Muscle of back (tissue), 11 donors: ENCODE data around the gene STK11. TPM values are rescaled to one million over a fixed set of nuclear protein-coding genes. Genes with fewer than 3 reads are reported as not detected.

Experiments used
- DNase-seq, 3 donors: peaks; one replicate each; pipeline versions ENCODE4 v3.0.0 to v3.0.0-alpha.2; 2013
- polyA plus RNA-seq, 10 donors: library from polyadenylated mRNA; unstranded; fragments of 120-200 nt; gene quantifications; one replicate each; pipeline ENCODE4 v1.2.1, GENCODE V29; 2013; ENCODE audit not compliant: insufficient read length in 10 of 10

The STK11 gene
- polyA plus RNA-seq, 10 donors: 37.8 to 53.7 (median 47.7) TPM

DNA sequence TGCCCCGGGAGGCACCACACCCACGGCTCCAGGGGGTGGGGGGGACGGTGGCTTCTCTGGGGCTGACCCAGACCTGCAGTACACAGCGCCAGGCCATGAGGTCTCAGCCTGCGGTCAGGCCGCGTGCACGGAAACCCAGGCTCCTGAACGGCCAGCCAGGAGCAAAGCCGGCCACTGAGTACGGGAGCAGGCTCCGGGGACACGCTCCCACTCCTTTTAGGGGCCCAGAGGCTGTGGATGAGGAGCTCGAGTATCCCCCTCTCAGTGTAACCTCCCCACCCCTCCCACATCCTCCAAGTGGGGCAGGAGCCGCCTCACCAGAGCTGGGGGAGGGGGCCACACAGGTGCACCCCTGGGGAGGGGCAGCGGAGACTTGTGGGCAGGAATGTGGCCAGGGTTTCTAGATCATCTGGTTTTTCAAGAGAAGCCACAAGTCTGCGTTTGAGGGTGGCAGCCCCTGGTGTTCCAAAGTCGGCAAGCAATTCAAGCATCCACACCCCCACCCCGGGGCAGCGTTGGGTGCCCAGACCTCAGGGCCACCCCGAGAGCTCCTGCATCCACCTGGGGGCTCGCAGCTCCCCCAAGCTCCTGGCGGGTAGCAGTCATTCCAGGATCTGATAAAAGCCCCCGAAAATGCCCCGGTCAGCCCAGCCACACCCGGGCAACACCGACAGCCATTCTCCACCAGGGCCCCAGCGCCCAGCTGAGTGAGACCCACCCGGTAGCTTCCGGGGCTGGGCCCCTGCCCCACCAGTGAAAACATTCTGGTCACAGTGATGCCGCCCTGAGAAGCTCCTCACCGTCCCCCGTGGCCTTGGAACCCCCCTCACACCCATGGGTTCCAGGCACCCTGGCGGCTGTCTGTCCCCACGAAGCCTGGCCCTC, 37.6 kb upstream of the STK11 start:
- no peak for DNase-seq

DNA sequence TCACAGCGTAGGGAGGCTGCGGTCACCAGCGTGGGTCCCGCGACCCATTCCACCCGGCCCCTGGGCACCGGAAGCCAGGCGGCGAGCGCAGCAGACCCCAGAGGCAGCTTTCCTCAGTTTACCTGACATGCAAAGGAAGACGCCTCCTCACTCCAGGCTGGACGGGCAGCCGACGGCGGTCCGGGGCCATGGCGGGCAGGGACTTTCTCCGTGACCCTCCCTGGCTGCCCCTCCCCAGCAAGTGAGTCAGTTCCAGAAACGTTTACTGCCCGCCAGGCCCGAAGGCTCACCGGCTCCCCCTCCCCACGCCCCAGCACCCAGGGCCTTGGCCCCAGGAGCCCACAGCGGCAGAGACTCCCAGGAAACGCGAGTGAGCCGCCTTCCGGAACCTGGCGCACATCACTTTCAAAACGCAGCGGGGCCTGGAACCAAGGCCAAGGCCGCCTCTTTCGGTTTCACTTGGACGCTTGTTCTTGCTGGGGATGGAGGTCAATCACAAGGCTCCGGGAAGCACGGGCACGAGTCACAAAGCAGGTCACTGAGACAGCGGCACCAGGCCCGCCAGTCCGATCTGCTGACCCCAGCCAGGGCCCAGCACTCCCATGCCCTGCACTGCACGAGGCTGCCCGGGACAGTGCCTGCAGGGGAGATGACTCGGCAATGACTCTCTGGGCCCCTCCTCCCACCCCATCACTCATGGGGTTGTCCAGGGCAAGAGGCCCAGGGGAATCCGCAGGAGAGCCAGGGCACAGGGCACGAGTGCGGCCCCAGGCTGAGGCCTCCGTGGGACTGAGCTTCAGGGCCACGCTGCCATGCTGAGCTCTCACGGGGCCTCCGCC, 36.8 kb upstream of the STK11 start:
- DNase-seq: no peak

- no peak for DNase-seq
Measured at GRCh38 chr19:1169411-1169791, 36.2 kb upstream of the STK11 start.

- DNase-seq: peak in 1 of 3 donors; percentile 56
Measured at GRCh38 chr19:1169921-1170885, 35.4 kb upstream of the STK11 start.

DNA sequence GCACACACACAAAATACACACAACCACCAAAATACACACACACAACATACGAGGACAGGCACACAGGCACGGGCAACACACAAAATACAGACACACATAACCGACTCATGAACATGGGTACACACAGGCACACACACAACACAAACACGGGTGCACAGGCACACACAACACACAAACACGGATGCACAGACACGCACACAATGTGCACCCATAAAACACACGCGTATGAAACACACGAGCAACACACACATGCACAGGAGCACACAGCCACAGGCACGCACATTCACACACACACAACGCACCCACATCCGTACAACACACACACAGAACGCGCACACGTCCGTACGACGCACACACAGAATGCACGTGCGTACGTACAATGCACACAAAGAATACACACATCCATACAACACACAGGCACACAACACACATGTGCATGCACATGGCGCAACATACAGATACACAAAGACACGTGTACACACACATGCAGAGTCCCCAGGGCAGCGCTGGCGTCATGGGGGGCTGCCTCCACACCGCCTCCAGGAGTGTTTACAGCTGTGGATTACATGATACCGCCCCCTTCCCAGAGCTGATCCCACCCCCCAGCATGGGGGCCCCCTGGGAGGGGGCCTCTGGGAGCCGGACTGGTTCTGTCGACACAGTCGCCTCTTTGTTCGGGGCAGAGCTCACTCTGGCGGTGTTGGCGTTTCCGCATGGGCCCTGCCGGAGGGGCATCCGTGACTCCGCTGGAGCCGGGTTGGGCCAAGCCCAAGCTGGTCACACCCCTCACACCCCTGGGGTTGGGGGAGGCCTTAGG, 34.4 kb upstream of the STK11 start:
- no peak for DNase-seq

GRCh38 chr19:1171755-1172352, 33.7 kb upstream of the STK11 start:
- DNase-seq: peak in 1 of 3 donors; percentile 37

DNA sequence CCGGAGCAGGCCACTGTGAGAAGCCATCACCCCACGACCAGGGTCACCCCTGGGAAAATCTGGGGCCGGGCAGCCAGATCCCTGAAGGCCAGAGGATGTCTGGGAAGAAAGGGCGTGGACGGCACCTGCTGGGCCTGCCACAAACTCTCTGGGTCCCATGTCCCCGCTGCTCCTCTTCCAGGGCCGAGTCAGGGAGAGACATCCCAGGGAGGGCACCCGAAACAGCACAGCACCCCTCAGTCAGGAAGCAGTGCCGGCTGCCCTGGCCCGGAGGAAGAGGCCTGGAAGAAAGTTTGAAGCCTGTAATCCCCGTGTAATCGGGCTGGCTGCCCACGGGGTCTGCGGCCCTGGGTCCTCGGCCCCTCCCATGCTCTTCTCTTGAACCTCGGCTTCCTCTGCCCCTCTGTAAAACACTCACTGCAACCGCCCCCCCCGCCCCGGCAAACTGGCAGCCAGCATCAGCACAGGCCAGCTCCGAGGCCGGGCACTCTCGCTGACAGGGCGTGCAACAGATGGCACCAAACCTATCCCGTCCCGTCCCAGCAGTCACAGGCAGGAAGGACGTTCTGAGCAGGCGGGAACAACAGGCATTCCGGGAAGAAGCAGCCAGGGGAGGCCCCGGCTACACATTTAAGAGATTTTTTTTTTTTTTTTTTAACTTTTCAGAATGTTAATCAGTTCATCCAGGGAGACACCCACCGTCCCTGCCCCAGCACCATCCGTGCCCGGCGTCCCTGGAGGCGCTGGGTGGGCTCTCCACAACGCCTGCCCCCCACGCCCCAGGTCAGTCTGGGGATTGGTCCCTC, 33.0 kb upstream of the STK11 start:
- peak; percentile 58 to 81 (median 61) for DNase-seq

DNA sequence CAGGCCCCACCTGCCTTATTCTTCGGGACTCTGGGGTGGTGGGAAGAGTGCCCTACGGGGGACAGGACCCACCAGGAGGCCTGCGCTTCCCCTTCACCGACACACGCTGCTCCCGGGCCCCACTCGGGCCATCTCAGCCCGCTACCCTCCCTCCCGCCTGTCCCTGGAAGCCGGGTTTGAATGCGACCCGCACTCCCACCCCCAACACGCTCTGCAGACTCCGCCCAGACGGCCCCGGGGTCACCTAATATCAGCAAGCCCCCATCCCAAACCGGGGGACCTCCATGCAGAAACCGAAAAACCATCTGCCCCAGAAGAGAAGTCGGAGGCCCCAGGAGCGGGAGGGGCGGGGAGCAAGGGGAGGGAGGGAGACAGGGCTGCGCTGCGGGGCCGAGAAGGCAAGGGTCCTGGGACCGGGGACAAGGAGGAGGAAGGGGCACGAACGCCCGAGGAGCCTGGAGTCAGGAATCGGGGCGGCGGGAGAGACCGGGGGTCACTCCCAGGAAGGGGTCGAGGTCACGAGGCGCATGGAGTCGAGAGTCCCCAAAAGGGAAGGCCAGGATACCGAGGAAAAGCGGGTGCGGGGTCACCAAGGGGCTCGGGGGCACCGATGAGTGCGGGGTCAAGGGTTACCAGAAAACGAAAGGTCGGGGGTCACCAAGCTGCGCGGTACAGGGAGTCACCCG, 32.3 kb upstream of the STK11 start:
- peak in 1 of 3 donors; percentile 74 for DNase-seq

DNA sequence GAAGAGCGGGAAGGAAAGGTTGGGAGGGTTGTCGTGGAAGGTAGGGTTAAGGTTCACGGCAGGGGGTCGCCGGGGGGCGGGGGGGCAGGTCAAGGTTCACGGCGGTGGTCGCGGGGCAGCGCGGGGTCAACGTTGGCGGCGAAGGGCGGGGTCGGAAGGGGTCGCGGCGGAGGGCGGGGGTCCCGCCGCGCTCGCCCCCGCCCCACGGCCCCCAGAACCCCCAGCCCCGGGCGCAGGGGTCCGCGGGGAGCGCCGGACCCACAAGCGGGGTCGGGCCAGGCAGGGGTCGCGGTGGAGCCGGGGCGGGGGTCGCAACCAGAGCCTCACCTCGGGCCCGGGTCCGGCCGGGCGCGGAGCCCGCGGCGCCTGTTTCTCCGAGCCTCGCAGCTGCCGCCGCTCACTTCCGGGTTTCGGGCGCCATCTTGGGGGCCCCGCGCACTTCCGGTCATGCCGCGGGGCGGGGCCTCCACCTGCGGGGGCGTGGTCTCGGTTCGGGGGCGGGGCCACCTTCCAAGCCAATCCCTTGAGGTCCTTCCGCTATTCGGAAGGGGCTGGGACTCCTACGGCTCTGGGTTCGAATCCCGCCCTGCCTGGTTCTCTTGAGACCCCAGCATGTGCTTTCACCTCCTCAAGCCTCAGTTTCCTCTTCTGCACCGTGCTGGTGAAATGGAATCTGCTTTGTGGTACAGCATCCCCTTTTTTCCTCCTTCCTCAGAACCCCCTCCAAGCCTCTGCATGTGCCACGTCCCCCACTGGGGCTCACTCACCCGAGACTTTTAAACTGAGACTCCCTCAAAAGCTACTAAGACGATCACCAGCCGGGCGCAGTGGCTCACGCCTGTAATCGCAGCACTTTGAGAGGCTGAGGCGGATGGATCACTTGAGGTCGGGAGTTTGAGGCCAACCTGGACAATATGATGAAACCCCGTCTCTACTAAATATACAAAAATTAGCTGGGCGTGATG, 31.5 kb upstream of the STK11 start, which contains the start of gene SBNO2:
Gene SBNO2 (minus strand): TSS at position 424 of the 965 bp plus-strand sequence. CDS start 19,992 bp downstream, outside the sequence.
- DNase-seq: peak; percentile 81 to 89 (median 84)

GRCh38 chr19:1177322-1178114, 28.1 kb upstream of the STK11 start:
- peak in 1 of 3 donors; percentile 87 for DNase-seq

DNA sequence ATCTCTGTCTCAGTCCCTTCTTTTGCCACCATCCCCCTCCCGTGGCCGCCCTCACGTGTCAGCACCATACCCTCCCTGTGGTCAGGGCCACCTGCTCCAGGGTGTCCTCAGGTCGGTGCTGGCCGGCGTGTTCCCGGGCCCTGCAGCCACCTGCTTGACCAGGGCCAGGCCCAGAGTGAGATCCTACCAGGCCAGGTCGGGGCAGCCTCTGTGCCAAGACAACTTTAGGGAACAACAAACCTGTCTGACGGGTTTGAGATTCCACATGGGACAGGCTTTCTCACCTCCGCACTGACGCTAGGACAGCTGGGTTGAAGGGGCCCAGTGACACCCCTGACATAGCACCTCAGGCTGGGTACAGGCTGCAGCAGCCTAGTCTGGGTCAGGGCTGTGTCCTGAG, 24.0 kb upstream of the STK11 start:
- DNase-seq: no peak

GRCh38 chr19:1182068-1182467, 23.5 kb upstream of the STK11 start:
- DNase-seq: no peak

DNA sequence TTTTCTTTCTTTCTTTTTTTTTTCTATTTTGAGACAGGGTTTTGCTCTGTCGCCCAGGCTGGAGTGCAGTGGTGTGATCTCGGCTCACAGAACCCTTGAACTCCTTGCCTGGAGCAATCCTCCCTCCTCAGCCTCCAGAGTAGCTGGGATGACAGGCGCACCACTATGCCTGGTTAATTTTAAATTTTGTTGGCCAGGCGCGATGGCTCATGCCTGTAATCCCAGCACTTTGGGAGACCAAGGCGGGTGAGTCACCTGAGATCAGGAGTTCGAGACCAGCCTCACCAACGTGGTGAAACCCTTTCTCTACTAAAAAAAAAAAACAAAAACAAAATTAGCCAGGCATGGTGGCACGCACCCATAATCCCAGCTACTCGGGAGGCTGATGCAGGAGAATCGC, 22.9 kb upstream of the STK11 start:
- no peak for DNase-seq

DNA sequence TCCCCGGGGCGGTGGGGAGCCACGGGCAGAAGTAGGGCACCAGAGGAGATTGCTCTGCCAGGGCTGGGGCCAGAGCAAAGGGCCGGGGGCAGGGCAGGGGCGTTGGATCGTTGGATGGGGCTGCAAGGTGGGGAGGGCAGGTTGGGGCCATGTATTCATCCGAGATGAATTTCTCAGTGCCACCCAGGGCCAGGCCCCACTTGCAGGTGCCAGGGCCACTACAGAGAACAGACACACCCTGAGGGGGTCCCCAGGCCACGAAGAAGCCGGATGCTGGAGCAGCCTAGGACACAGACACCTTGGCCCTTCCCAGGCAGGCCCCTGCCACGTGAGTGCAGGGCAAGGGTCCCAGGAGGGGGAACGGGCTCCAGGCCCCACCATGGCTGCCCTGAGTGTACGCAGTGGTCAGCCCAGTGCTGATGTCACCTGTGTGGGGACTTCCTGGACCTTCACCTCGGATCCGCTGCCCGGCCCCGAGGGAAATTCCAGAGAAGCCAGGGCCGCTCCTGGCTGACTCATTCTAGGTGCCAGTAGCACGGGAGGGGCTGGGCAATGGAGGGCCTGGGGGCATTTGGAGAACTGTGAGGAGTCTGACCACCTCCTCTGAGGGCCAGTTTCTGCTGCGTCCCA, 21.9 kb upstream of the STK11 start:
- no peak for DNase-seq

DNA sequence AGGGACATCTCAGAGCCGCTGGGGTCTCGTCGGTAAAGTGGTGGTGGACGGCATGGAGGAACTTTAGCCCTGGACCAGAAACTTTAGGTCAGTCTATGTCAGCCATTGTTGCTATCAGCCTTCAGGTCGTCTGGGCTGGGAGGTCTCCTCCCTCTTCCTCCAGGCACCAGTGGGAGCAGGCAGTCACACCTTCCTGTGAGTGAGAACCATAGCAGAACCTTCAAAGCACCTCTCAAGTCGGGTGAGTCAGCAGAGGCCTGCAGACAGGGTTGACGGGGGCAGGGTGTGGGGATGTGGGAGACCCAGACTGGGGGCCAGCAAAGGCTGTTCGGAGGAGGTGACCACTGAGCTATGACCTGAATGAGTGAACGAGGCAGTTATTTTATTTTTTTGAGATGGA, 16.2 kb upstream of the STK11 start:
- DNase-seq: no peak

- no peak for DNase-seq
Measured at GRCh38 chr19:1199531-1199930, 6.0 kb upstream of the STK11 start.
